Neural progenitor cell (in vitro differentiated cells): ENCODE data around the gene CCL27. TPM values are rescaled to one million over a fixed set of nuclear protein-coding genes. Genes with fewer than 3 reads are reported as not detected.

Experiments used
- DNase-seq: peaks from one replicate; pipeline ENCODE4 v3.0.0-alpha.2; 2016; ENCODE audit warnings: low spot score
- H2AFZ ChIP-seq: fragments of 200-600 bp; sonication (generic); replicated peaks from 2 replicates; pipeline ENCODE4 v1.6.1; 2016; ENCODE audit warnings: antibody characterized with exemption
- H3F3A ChIP-seq: fragments of 200-600 bp; sonication (generic); 2 replicates; pipeline ENCODE4 v1.6.1; 2016; ENCODE audit warnings: antibody characterized with exemption, low read depth
- H3K27ac ChIP-seq: fragments of 200-600 bp; sonication (generic); 2 replicates; pipeline ENCODE4 v1.5.1; 2016; ENCODE audit warnings: mild to moderate bottlenecking
- H3K27me3 ChIP-seq: fragments of 200-600 bp; sonication (generic); 2 replicates; pipeline ENCODE4 v1.6.1; 2016; ENCODE audit warnings: mild to moderate bottlenecking, moderate library complexity
- H3K36me3 ChIP-seq: fragments of 200-600 bp; sonication (generic); 2 replicates; pipeline ENCODE4 v1.5.1; 2016
- H3K4me1 ChIP-seq: fragments of 200-600 bp; sonication (generic); 2 replicates; pipeline ENCODE4 v1.6.1; 2016; ENCODE audit warnings: mixed run types
- H3K4me2 ChIP-seq: fragments of 200-600 bp; sonication (generic); 2 replicates; pipeline ENCODE4 v1.6.1; 2016
- H3K4me3 ChIP-seq: fragments of 200-600 bp; sonication (generic); 2 replicates; pipeline ENCODE4 v1.5.1; 2016
- H3K79me2 ChIP-seq: fragments of 200-600 bp; sonication (generic); 2 replicates; pipeline ENCODE4 v1.6.1; 2016; ENCODE audit warnings: low read depth
- H3K9ac ChIP-seq: fragments of 200-600 bp; sonication (generic); 2 replicates; pipeline ENCODE4 v1.6.1; 2016
- H3K9me3 ChIP-seq: fragments of 200-600 bp; sonication (generic); 2 replicates; pipeline ENCODE4 v1.5.1; 2016; ENCODE audit warnings: low read depth
- H4K20me1 ChIP-seq: fragments of 200-600 bp; sonication (generic); 2 replicates; pipeline ENCODE4 v1.6.1; 2016; ENCODE audit warnings: low read depth
- H3K27ac Mint-ChIP-seq: 3 replicates; pipeline ENCODE4 v1.8.0; 2021; ENCODE audit warnings: mixed read lengths
- H3K27me3 Mint-ChIP-seq: 2 replicates; pipeline ENCODE4 v1.8.0; 2022; ENCODE audit warnings: low read depth, mild to moderate bottlenecking, inconsistent platforms, moderate library complexity, mixed read lengths; ENCODE audit not compliant: insufficient read depth
- H3K36me3 Mint-ChIP-seq: 3 replicates; pipeline ENCODE4 v1.8.0; 2021; ENCODE audit warnings: mixed read lengths
- H3K4me1 Mint-ChIP-seq: 3 replicates; pipeline ENCODE4 v1.8.0; 2021; ENCODE audit warnings: mixed read lengths
- H3K4me3 Mint-ChIP-seq: 3 replicates; pipeline ENCODE4 v1.8.0; 2021; ENCODE audit warnings: mild to moderate bottlenecking, moderate library complexity, mixed read lengths
- H3K9me3 Mint-ChIP-seq: 3 replicates; pipeline ENCODE4 v1.8.0; 2020; ENCODE audit warnings: mixed read lengths
- EZH2 ChIP-seq: fragments of 200-600 bp; sonication (generic); IDR thresholded peaks from 2 replicates; pipeline ENCODE4 v1.6.1; 2017; ENCODE audit warnings: antibody characterized with exemption, mild to moderate bottlenecking, moderate library complexity
- EZH2phosphoT487 ChIP-seq: fragments of 200-600 bp; sonication (generic); IDR thresholded peaks from 2 replicates; pipeline ENCODE4 v1.6.1; 2017; ENCODE audit warnings: antibody characterized with exemption
- total RNA-seq: library from RNA; depleted of rRNA; stranded (reverse); fragments of >200 nt; gene quantifications from 2 replicates; pipeline ENCODE4 v1.2.3, GENCODE V29; 2015; ENCODE audit warnings: low replicate concordance
- TF ChIP-seq, protein P1 (sequence below): fragments of 200-600 bp; sonication (generic); IDR thresholded peaks from 2 replicates; pipeline ENCODE4 v1.5.1; 2017; ENCODE audit warnings: antibody characterized with exemption, mild to moderate bottlenecking

CCL27 gene
- total RNA-seq, 1 donor from 2014 or later = 0.67 TPM

- Histone ChIP-seq H4K20me1 (no peaks in the 10 kb centered on the region), H3K27ac (no peak overlapping the region), H3K4me2 (peak overlapping the region; percentile 17), H3K79me2 (peaks cover 2% of the 10 kb centered on the region), H3K4me1 (peaks cover 25% of the 10 kb centered on the region), H3K36me3 (no peaks in the 10 kb centered on the region), H3K9me3 (no peaks in the 10 kb centered on the region), H3K9ac (no peak overlapping the region), H3K4me3 (no peak overlapping the region), H3K27me3 (no peaks in the 10 kb centered on the region), H2AFZ (no peak overlapping the region), H3F3A (peaks cover 17% of the 10 kb centered on the region)
- peak overlapping the region; percentile 57 for H3K27ac Mint-ChIP-seq
- H3K27me3 Mint-ChIP-seq = peaks cover 3% of the 10 kb centered on the region
- no peak for DNase-seq
- TF ChIP-seq EZH2 = no peak
- TF ChIP-seq EZH2phosphoT487 = no peak
- TF ChIP-seq, protein P1, sequence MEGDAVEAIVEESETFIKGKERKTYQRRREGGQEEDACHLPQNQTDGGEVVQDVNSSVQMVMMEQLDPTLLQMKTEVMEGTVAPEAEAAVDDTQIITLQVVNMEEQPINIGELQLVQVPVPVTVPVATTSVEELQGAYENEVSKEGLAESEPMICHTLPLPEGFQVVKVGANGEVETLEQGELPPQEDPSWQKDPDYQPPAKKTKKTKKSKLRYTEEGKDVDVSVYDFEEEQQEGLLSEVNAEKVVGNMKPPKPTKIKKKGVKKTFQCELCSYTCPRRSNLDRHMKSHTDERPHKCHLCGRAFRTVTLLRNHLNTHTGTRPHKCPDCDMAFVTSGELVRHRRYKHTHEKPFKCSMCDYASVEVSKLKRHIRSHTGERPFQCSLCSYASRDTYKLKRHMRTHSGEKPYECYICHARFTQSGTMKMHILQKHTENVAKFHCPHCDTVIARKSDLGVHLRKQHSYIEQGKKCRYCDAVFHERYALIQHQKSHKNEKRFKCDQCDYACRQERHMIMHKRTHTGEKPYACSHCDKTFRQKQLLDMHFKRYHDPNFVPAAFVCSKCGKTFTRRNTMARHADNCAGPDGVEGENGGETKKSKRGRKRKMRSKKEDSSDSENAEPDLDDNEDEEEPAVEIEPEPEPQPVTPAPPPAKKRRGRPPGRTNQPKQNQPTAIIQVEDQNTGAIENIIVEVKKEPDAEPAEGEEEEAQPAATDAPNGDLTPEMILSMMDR = no peak
- H3K4me1 Mint-ChIP-seq = peaks cover 50% of the 10 kb centered on the region
- peaks cover 10% of the 10 kb centered on the region for H3K36me3 Mint-ChIP-seq
- no peaks in the 10 kb centered on the region for H3K9me3 Mint-ChIP-seq
- H3K4me3 Mint-ChIP-seq = peak overlapping the region; percentile 85
These were observed 9.0 kb downstream of the CCL27 start for GRCh38 chr9:34653151-34654072.

- H3K9ac ChIP-seq = no peak overlapping the region
- no peak overlapping the region for H3K27ac ChIP-seq
- Mint-ChIP-seq H3K27me3 (peaks cover 9% of the 10 kb centered on the region), H3K27ac (peak overlapping the region; percentile 52), H3K9me3 (no peaks in the 10 kb centered on the region), H3K36me3 (peaks cover 13% of the 10 kb centered on the region), H3K4me1 (peaks cover 57% of the 10 kb centered on the region), H3K4me3 (peak overlapping the region; percentile 85)
- peaks cover 29% of the 10 kb centered on the region for H3K4me1 ChIP-seq
- H3K4me3 ChIP-seq = no peak overlapping the region
- no peaks in the 10 kb centered on the region for H3K36me3 ChIP-seq
- peak overlapping the region; percentile 81 for H3K4me2 ChIP-seq
- TF ChIP-seq, protein P1 = no peak
- TF ChIP-seq EZH2phosphoT487 (no peak), EZH2 (no peak)
- H4K20me1 ChIP-seq = peaks cover 1% of the 10 kb centered on the region
- H3K9me3 ChIP-seq = no peaks in the 10 kb centered on the region
- DNase-seq = no peak
- H3K79me2 ChIP-seq = peaks cover 10% of the 10 kb centered on the region
- peaks cover 19% of the 10 kb centered on the region for H3F3A ChIP-seq
- no peak overlapping the region for H2AFZ ChIP-seq
- H3K27me3 ChIP-seq = no peaks in the 10 kb centered on the region
These were observed 9.9 kb downstream of the CCL27 start for GRCh38 chr9:34652602-34653000.

DNA sequence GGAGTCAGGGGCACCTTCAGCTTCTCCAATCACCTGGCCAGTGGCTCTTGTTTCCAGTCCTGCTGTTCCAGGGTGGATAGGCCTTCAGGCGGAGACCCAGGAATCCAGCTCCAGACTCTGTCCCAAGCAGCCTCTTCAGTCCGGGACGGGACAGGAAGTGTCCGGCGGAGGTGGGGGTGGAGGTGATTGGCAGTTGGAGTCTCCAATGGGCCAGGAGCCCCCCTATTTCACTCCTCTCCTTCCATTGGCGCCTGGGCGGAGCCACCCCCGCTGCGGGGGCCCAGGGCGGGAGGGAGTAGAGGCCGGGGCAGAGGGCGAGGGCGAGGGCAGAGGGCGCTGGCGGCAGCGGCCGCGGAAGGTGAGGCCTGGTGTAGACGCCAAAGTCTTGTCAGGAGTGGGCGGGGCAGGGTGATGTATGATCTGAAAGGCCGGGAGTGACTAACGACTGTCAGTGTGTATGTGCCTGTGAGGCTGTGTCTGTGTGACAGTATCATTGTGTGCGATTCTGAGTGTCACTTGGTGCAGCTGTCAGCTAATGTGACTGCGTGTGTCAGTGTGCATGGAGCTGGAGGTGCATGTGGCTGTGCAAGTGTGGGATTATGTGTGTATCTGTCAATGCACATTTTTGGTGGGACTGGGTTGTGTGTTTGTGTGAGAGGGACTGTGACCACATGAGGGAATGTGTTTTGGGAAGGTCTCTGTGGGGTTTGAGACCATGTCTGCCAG lies 10.4 kb downstream of the CCL27 start, which contains the start of gene IL11RA:
IL11RA (plus strand) TSS at position 310 of the 726 bp plus-strand sequence. CDS start 3,033 bp downstream, outside the sequence.
- H3K4me1 ChIP-seq = peaks cover 34% of the 10 kb centered on the region
- peak within 1 kb of the TSS; percentile 96 for H3K27ac Mint-ChIP-seq
- no peaks in the 10 kb centered on the region for H3K9me3 ChIP-seq
- peak; percentile 95 for DNase-seq
- H2AFZ ChIP-seq = no peak within 1 kb of the TSS
- peak within 1 kb of the TSS; percentile 50 for H3K4me3 ChIP-seq
- H3K27me3 ChIP-seq = no peaks in the 10 kb centered on the region
- no peaks in the 10 kb centered on the region for H3K9me3 Mint-ChIP-seq
- H3K36me3 Mint-ChIP-seq = peaks cover 13% of the 10 kb centered on the region
- H3K27ac ChIP-seq = no peak within 1 kb of the TSS
- peak within 1 kb of the TSS; percentile 81 for H3K4me2 ChIP-seq
- H3K36me3 ChIP-seq = no peaks in the 10 kb centered on the region
- peaks cover 25% of the 10 kb centered on the region for H3F3A ChIP-seq
- peaks cover 63% of the 10 kb centered on the region for H3K4me1 Mint-ChIP-seq
- peaks cover 7% of the 10 kb centered on the region for H4K20me1 ChIP-seq
- H3K27me3 Mint-ChIP-seq = peaks cover 9% of the 10 kb centered on the region
- no peak for TF ChIP-seq EZH2phosphoT487
- TF ChIP-seq, protein P1 = peak; percentile 25
- peaks cover 16% of the 10 kb centered on the region for H3K79me2 ChIP-seq
- H3K9ac ChIP-seq = peak within 1 kb of the TSS; percentile 30
- peak within 1 kb of the TSS; percentile 85 for H3K4me3 Mint-ChIP-seq
